Thymus (tissue), 11 donors: ENCODE results near the gene MAST2. TPM values are rescaled to one million over a fixed set of nuclear protein-coding genes. Genes with fewer than 3 reads are reported as not detected.

ENCODE experiments used
- DNase-seq, 9 donors: peaks; one replicate each; pipeline ENCODE4 v3.0.0-alpha.2; 2013; ENCODE audit warnings: low spot score in 9 of 9, low read depth in 6 of 9, missing footprints in 1 of 9
- H3K27ac ChIP-seq, 2 donors: one replicate each; pipeline ENCODE4 v1.5.1; 2013; ENCODE audit warnings: control low read depth in 1 of 2, low read depth in 1 of 2, low read length in 1 of 2, mild to moderate bottlenecking in 1 of 2, moderate library complexity in 1 of 2
- H3K27me3 ChIP-seq, 2 donors: one replicate each; pipeline ENCODE4 v1.5.1; 2013; ENCODE audit warnings: low read length in 1 of 2; ENCODE audit not compliant: control insufficient read depth in 2 of 2, insufficient read depth in 1 of 2
- H3K36me3 ChIP-seq, 2 donors: one replicate each; pipeline ENCODE4 v1.5.1; 2013; ENCODE audit warnings: low read length in 1 of 2, mild to moderate bottlenecking in 1 of 2, moderate library complexity in 1 of 2; ENCODE audit not compliant: control insufficient read depth in 2 of 2, insufficient read depth in 2 of 2
- H3K4me1 ChIP-seq, 2 donors: one replicate each; pipeline ENCODE4 v1.5.1; 2013; ENCODE audit warnings: low read length in 2 of 2; ENCODE audit not compliant: control insufficient read depth in 2 of 2, insufficient read depth in 2 of 2
- H3K4me3 ChIP-seq, 2 donors: one replicate each; pipeline ENCODE4 v1.5.1; 2013; ENCODE audit warnings: low read length in 2 of 2, control low read depth in 1 of 2, mild to moderate bottlenecking in 1 of 2
- H3K9me3 ChIP-seq, 2 donors: one replicate each; pipeline ENCODE4 v1.5.1; 2013; ENCODE audit warnings: low read length in 1 of 2, mild to moderate bottlenecking in 1 of 2; ENCODE audit not compliant: control insufficient read depth in 2 of 2, insufficient read depth in 1 of 2
- WGBS: extraction: QIAGEN DNeasy Blood & Tissue Kit; methylation state at CpG from one replicate; pipeline ENCODE4 v1.1.7; 2013; 5-methylcytosine and 5-hydroxymethylcytosine counted together
- polyA plus RNA-seq: library from polyadenylated mRNA; stranded (reverse); fragments of 200-250 nt; gene quantifications from one replicate; pipeline ENCODE4 v1.2.3, GENCODE V29; 2013
- total RNA-seq: library from RNA; stranded (reverse); fragments of 120-200 nt; gene quantifications from one replicate; pipeline ENCODE4 v1.2.4, GENCODE V29; 2013
- donor health status: healthy.

The MAST2 gene
- total and polyA plus RNA-seq, 2 donors, result 3.4 to 8.8 TPM

DNA sequence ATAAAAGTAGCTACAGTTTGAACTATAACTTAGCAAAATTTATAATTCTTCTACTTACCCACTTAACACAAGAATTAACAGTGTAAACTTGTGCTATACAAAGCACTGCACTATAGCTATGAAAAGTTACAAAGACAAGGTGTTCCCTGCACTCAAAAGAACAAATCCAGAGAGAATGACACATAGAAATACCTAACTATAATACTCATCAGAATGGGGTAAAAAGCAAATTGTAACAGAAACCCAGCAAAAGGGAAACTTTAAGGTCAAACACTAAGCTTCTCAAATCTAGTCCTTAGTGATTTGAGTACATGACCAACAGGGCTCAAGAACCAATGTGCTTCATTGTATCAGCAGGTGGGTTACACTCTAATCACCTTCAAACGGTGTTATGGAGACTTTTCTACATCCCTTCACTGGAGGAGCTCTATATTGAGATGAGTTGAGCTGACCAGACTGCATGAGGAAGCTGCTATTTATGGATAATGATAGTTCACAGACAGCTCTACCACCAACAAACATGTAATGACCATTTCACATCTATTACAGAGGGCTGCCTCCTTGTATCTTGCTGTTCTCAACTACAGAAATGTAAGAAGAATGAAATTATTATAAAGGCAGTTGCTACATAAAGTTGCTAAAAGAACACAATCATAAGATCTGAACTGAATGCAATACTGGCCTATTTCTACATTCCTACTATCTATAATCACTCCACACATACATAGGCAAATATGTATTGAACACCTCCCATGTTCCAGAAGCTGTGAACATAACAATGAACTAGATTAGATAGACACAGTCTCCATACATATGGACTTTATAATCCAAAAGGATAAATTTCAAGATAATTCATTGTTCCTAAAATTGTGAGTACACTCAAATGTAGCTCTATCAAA, 281.4 kb downstream of the MAST2 start:
- Histone ChIP-seq H3K27ac (no peak overlapping the region), H3K9me3 (no peaks in the 10 kb centered on the region), H3K4me3 (no peak overlapping the region), H3K27me3 (no peaks in the 10 kb centered on the region), H3K4me1 (no peaks in the 10 kb centered on the region), H3K36me3 (no peaks in the 10 kb centered on the region)
- no peak for DNase-seq
- WGBS, result 94% methylated on average over 1 of the region's 1 CpG

Other genes with a start within 250 kb of the MAST2 start
- gene NASP, start 219.6 kb upstream of the MAST2 start, total RNA-seq, result 151 TPM
- 170 TPM for gene NASP, start 219.6 kb upstream of the MAST2 start, polyA plus RNA-seq
- 0.90 TPM for gene CCDC17, start 179.6 kb upstream of the MAST2 start, total RNA-seq
- gene CCDC17, start 179.6 kb upstream of the MAST2 start, polyA plus RNA-seq, result 3.4 TPM
- 87.2 TPM for gene GPBP1L1, start 117.1 kb upstream of the MAST2 start, total RNA-seq
- 92.3 TPM for gene GPBP1L1, start 117.1 kb upstream of the MAST2 start, polyA plus RNA-seq
- 26.9 TPM for gene TMEM69, start 115.4 kb upstream of the MAST2 start, total RNA-seq
- 28.8 TPM for gene TMEM69, start 115.4 kb upstream of the MAST2 start, polyA plus RNA-seq
- gene IPP, start 53.0 kb upstream of the MAST2 start, total RNA-seq, result 11.6 TPM
- gene IPP, start 53.0 kb upstream of the MAST2 start, polyA plus RNA-seq, result 8.9 TPM